HG03060 (cell line): ENCODE measurements around the gene PCDHGA4.
"Not testable (repeated sequence)": the region's sequence is repeated elsewhere in the genome, so short reads cannot be mapped to it uniquely, and the experiment has no call there.

ENCODE experiments used
- ATAC-seq: cut with Tn5 transposase; IDR thresholded peaks from one replicate; pipeline ENCODE4 v1.9.1; 2021; ENCODE audit warnings: low read depth, moderate number of reproducible peaks; ENCODE audit not compliant: unreplicated experiment

The PCDHGA4 gene

GRCh38 chr5:141354900-141355469 is at the start of gene PCDHGA4:
Gene PCDHGA4 (plus strand): TSS chr5:141355021. CDS start chr5:141355108, 87 bp downstream.
- no peak for ATAC-seq

GRCh38 chr5:141306630-141307029 is 48.2 kb upstream of the PCDHGA4 start:
- no peak for ATAC-seq

DNA sequence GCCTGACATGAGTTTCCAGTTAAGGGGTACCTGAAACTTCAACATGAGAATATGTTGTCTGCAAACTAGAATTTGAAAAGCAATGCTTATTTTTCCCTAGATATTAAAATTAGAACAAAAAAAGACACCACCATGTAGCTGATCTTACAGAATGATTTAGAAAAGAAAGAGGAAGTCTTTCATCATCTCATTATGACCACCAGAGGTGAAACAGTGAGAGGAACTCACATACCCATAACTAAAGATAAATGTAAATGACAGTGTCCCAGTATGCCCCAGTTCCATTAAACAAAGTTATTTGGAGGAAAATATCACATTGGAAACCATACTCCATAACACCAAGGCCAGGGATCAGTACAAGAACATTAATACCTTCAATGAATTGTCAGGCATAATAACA is 41.1 kb upstream of the PCDHGA4 start:
- ATAC-seq, result no peak

DNA sequence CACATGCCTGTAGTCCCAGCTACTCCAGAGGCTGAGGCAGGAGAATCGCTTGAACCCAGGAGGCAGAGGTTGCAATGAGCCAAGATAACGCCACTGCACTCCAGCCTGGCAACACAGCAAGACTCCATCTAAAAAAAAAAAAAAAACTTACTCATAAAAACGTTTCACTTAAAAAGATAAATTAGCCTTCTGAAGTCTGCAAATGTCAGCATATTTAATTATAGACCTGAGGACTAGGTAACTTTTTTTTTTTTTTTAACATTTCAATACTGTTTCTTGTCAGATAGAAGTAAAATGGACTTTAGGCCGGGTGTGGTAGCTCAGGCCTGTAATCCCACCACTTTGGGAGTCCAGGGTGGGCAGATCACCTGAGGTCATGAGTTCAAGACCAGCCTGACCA is 37.9 kb upstream of the PCDHGA4 start:
- not testable (repeated sequence) for ATAC-seq

- no peak for ATAC-seq
Observed at GRCh38 chr5:141319202-141319601, 35.6 kb upstream of the PCDHGA4 start.

GRCh38 chr5:141319699-141320098 is 35.1 kb upstream of the PCDHGA4 start:
- ATAC-seq, result no peak

- ATAC-seq, result peak; percentile 86
Observed at GRCh38 chr5:141320225-141321169, 34.3 kb upstream of the PCDHGA4 start, which contains the start of gene TAF7. Gene TAF7 (minus strand): TSS chr5:141320784. CDS start chr5:141320044, 740 bp downstream.

DNA sequence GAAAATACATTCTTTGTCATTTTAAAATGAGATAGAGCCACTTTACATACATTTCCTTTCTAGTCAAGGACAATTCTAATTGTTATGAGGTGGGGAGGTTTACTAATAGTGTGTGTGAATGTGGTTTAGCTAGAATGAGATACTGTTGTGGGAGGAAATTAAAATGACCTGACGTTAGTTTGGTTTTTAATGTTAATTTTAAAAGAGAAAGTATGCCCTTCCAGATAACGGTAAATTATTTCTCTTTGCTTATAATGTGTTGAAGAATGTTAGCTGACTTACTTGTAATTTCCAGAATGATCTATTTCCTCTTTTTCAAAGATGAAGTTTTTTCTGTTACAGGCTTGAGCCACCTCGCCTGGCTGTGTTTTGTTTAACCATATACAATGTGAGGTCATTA is 32.6 kb upstream of the PCDHGA4 start:
- no peak for ATAC-seq

DNA sequence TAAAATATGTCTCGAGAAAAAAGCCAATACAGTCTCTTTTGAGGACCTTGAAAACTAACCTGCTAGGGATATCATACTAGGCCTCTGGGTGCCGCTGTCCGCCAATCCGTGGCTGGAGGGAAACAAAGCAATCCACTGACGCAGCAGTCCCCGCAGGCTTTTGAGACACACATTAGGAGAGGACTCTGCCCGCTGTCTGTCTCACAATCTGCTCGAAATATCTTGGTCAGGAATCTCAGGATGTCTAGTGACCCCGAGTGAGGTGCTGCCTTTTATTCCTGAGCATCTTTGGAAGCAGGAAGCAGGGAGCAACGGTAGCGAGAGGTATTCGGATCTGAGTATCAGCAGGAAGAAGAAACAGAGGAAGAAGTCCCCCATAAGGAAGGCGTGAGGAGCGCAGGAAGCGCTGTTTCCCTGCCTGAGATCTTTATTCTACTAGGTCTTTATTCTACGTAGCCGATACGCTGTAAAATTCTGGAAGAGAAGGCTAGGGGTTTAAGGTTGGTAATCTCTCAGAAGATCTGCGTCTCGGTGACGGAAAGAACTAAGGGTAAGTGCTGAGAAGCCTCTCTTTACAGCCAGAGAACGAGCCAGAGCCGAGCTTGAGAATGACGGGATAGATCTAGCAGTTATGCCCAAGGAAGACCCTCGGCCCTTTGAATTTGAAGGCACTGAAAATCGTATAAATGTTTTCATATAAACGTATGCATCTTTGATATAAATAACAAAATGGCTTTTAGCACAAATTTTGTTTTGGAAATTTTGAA is 28.6 kb upstream of the PCDHGA4 start:
- ATAC-seq, result peak; percentile 59

DNA sequence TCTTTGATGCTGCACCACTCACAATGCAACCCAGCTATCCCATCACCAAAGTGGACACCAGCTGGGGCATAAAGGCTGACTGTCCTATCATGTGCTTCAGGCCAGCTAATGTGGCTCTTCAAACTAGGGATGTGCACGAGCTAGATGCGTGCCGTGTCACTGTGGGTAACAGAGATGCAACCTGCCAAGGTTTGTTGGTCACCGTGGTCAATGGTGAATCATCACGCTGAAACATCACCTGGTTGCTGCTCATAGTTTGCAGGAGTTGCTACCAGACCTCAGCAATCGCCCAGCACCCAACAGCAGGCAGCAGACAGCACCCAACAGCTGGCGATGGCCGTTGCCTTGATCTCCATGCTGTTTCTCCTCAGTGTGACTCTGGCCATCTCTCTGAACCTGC is 26.6 kb upstream of the PCDHGA4 start:
- ATAC-seq, result no peak

- ATAC-seq, result no peak
Observed at GRCh38 chr5:141330299-141331080, 24.3 kb upstream of the PCDHGA4 start, which contains the start of gene PCDHGA1. Gene PCDHGA1 (plus strand): TSS chr5:141330514.

- ATAC-seq, result not testable (repeated sequence)
Observed at GRCh38 chr5:141332571-141332970, 22.2 kb upstream of the PCDHGA4 start.

DNA sequence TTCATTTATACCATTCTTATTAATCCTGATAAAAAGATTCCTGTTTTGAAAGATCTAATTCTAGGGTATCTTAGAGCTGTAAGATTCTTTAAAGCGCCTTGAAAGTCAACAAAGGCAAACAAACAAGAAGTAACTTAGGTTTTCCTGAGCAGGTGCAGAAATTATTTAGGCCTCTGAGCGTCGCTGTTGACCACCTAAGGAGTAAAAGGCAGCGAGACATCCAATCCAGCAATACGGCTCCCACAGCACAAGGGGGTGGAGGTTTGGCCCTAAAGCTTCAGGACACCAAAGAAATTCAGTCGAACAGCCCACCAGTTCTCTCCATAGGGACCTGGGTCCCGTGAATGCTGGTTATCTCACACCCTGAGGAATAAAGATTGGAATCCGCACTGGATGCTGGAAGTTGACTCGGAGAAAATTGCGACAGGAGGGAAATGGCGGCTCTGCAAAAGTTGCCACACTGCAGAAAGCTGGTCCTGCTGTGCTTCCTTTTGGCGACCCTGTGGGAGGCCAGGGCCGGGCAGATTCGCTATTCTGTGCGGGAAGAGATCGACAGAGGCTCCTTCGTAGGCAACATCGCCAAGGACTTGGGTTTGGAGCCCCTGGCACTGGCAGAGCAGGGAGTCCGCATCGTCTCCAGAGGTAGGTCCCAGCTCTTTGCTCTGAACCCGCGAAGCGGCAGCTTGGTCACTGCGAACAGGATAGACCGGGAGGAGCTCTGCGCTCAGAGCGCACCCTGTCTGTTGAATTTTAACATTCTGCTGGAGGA is 16.1 kb upstream of the PCDHGA4 start, which contains the start of gene PCDHGA2:
Gene PCDHGA2, plus strand, starts transcription at position 223 of the 769 bp plus-strand sequence.
- no peak for ATAC-seq

DNA sequence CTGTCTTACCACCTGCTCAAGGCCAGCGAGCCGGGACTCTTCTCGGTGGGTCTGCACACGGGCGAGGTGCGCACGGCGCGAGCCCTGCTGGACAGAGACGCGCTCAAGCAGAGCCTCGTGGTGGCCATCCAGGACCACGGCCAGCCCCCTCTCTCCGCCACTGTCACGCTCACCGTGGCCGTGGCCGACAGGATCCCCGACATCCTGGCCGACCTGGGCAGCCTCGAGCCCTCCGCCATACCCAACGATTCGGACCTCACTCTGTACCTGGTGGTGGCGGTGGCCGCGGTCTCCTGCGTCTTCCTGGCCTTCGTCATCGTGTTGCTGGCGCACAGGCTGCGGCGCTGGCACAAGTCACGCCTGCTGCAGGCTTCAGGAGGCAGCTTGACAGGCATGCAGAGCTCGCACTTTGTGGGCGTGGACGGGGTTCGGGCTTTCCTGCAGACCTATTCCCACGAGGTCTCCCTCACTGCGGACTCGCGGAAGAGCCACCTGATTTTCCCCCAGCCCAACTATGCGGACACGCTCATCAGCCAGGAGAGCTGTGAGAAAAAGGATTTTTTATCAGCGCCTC is 14.0 kb upstream of the PCDHGA4 start:
- not testable (repeated sequence) for ATAC-seq

- ATAC-seq, result no peak
Observed at GRCh38 chr5:141342773-141343172, 12.0 kb upstream of the PCDHGA4 start.

DNA sequence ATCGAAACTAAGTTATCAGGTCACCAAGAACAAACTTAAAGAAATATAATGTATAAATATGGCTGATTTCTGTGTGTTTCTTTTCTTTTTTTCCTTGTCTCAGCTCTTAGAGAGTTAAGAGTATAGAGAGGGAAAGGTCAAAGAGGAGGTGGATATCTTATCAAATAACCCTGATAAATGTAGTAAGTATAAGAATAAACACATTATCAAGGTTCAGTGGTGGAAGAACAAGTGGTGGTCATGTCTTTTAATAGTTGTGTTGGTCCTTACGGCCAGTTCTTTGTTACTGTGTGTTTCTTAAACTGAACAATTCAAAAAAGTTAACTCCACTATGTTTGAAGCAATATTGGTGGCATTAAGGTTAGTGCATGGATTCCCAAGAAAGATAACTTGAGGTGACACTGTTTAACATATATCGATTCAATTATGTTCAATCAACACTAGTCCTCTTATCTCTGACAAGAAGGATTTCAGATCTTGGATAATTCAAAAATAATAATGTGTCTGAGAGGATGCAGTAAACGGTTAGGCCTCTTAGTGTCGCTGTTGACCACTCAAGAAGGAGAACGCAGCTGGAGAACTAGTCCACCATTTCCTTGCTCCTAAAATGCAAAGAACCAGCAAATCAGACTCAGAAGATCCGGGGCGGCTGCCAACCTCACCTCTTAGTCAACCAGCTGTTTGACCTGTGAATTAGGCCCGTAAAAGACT is 11.4 kb upstream of the PCDHGA4 start, which contains the start of gene PCDHGA3:
Gene PCDHGA3, plus strand, starts transcription at position 588 of the 711 bp plus-strand sequence. CDS start 205 bp downstream, outside the sequence.
- no peak for ATAC-seq

- no peak for ATAC-seq
Observed at GRCh38 chr5:141343953-141344463, 10.8 kb upstream of the PCDHGA4 start.

- ATAC-seq, result no peak
Observed at GRCh38 chr5:141345327-141345726, 9.5 kb upstream of the PCDHGA4 start.
